GM21786 (cell line): ENCODE measurements around the gene SH3GL1.

Experiments
- ATAC-seq: cut with Tn5 transposase; IDR thresholded peaks from one replicate; pipeline ENCODE4 v1.9.1; 2021; ENCODE audit not compliant: unreplicated experiment

Gene SH3GL1

GRCh38 chr19:4320419-4320818 lies 79.9 kb downstream of the SH3GL1 start:
- ATAC-seq: no peak

DNA sequence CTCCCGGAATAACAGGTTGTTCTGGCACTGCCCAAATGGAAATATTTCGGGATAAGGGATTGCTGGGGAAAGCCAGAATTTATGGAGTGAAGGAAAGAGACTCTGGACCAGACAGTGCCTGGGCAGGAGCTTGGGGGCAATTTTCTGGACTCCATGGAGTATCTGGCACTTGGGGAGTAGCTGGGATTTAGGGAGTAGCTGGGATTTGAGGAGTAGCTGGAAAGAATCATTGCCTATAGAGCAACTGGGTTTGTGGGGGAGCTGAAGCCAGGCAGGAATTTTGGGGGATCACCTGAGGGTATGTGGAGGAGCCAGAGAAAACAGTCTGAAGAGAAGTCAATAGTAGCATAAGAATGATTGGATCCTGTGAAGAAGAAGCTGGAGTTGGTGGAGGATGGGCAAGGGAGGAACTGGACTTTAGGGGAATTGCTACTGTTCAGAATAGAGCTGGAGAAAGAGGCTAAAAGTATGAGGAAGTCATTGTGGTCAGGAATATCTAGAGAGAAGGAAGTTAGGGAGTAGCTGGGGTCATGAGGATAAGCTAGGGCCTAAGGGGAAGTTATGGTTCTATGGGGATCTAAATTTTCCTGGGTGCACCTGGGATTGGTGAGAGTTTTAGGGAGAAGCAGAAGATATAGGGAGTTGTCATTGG lies 81.2 kb downstream of the SH3GL1 start:
- no peak for ATAC-seq

DNA sequence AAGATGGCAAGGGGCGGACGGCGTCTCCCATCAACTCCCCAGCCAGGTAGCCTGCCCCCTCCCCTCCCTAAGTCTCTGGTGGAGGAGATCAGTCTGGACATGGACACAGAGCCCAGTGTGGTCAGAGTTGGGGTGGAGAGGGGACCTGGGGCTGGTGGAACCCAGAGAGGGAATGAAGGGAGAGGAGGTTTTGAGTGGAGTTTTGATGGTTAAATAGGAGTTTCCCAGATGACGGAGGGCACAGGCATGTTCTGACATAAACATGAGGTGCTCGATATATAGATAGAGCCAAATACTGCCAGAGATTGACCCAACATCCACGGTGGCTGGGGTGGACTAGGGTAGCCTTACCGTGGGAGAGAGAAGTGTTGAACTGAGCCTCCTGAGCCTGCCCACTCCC lies 81.9 kb downstream of the SH3GL1 start:
- no peak for ATAC-seq

GRCh38 chr19:4316956-4317355 lies 83.4 kb downstream of the SH3GL1 start:
- ATAC-seq: no peak

DNA sequence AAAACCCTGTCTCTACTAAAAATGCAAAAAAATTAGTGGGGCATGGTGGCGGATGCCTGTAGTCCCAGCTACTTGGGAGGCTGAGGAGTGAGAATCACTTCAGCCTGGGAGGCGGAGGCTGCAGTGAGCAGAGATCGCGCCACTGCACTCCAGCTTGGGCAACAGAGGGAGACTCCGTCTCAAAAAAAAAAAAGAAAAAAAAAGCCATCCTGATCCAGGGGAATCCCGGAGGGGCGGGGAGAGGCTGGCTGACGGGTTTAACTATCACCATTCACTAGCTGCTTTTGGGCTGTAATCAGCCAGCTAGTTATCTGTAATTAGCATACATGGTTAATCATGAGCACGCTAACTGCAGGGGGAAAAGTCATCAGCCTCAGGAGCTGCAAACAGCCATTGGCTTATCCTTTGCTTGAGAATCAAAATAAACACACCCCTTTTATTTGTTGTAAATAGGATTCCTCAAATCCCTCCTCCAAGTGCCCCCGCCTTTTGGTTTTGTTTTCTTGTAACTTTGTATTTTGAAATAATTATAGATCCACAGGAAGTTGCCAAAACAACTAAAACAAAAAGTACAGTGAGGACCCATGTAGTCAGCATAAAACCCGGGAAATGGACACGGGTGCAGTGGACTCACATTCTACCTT lies 86.4 kb downstream of the SH3GL1 start:
- ATAC-seq: no peak
